KMS-11 (cell line): Measurements from ENCODE around the gene TBC1D9.

ENCODE experiments used
- H2AFZ ChIP-seq: fragments of 200-600 bp; sonication (generic); 2 replicates; pipeline ENCODE4 v1.6.1; 2016; ENCODE audit warnings: antibody characterized with exemption, mixed run types, low read depth
- H3K27ac ChIP-seq: fragments of 200-600 bp; sonication (generic); 2 replicates; pipeline ENCODE4 v1.6.1; 2016; ENCODE audit warnings: mild to moderate bottlenecking, mixed run types
- H3K27me3 ChIP-seq: fragments of 200-600 bp; sonication (generic); 2 replicates; pipeline ENCODE4 v1.6.1; 2017; ENCODE audit warnings: mild to moderate bottlenecking, low read depth, mixed run types, moderate library complexity; ENCODE audit not compliant: insufficient read depth
- H3K36me3 ChIP-seq: fragments of 200-600 bp; sonication (generic); 2 replicates; pipeline ENCODE4 v1.6.1; 2017; ENCODE audit warnings: mild to moderate bottlenecking, mixed run types; ENCODE audit not compliant: insufficient read depth
- H3K4me1 ChIP-seq: fragments of 200-600 bp; sonication (generic); 2 replicates; pipeline ENCODE4 v1.6.1; 2016; ENCODE audit warnings: mild to moderate bottlenecking, low read depth, mixed run types; ENCODE audit not compliant: poor library complexity, severe bottlenecking
- H3K4me2 ChIP-seq: fragments of 200-600 bp; sonication (generic); 2 replicates; pipeline ENCODE4 v1.7.0; 2016; ENCODE audit warnings: mild to moderate bottlenecking, mixed run types
- H3K4me3 ChIP-seq: fragments of 200-600 bp; sonication (generic); IDR thresholded peaks from 2 replicates; pipeline ENCODE4 v1.6.1; 2017; ENCODE audit warnings: low read depth, low read length, mixed read lengths; ENCODE audit not compliant: insufficient read depth
- H3K79me2 ChIP-seq: fragments of 200-600 bp; sonication (generic); 2 replicates; pipeline ENCODE4 v1.6.1; 2016; ENCODE audit warnings: low read depth, mixed run types; ENCODE audit not compliant: insufficient read depth
- H3K9ac ChIP-seq: fragments of 200-600 bp; sonication (generic); 2 replicates; pipeline ENCODE4 v1.6.1; 2016; ENCODE audit warnings: mild to moderate bottlenecking, mixed run types
- H4K20me1 ChIP-seq: fragments of 200-600 bp; sonication (generic); 2 replicates; pipeline ENCODE4 v1.6.1; 2016; ENCODE audit warnings: mild to moderate bottlenecking, mixed run types; ENCODE audit not compliant: insufficient read depth
- CTCF ChIP-seq: fragments of 200-600 bp; sonication (generic); conservative IDR thresholded peaks from 2 replicates; pipeline ENCODE4 v1.6.1; 2017; ENCODE audit warnings: low read depth, mild to moderate bottlenecking, antibody characterized with exemption, low read length, moderate library complexity, mixed read lengths

The TBC1D9 gene

GRCh38 chr4:140622333-140622958 lies 133.7 kb downstream of the TBC1D9 start:
- Histone ChIP-seq H3K4me2 (no peak overlapping the region), H3K4me3 (no peak overlapping the region), H4K20me1 (no peaks in the 10 kb centered on the region), H3K27me3 (no peaks in the 10 kb centered on the region), H3K79me2 (no peaks in the 10 kb centered on the region), H3K4me1 (peaks cover 7% of the 10 kb centered on the region), H2AFZ (no peak overlapping the region), H3K9ac (no peak overlapping the region), H3K27ac (no peak overlapping the region), H3K36me3 (no peaks in the 10 kb centered on the region)
- no peak for TF ChIP-seq CTCF

- Histone ChIP-seq H3K4me1 (no peaks in the 10 kb centered on the region), H3K4me2 (no peak overlapping the region), H4K20me1 (no peaks in the 10 kb centered on the region), H3K27me3 (no peaks in the 10 kb centered on the region), H2AFZ (no peak overlapping the region), H3K4me3 (no peak overlapping the region), H3K79me2 (no peaks in the 10 kb centered on the region), H3K36me3 (no peaks in the 10 kb centered on the region), H3K27ac (no peak overlapping the region), H3K9ac (no peak overlapping the region)
- TF ChIP-seq CTCF: no peak
Measured at GRCh38 chr4:140621161-140621560, 135.0 kb downstream of the TBC1D9 start.

- Histone ChIP-seq H4K20me1 (no peaks in the 10 kb centered on the region), H3K4me3 (no peak overlapping the region), H3K36me3 (no peaks in the 10 kb centered on the region), H2AFZ (no peak overlapping the region), H3K4me2 (no peak overlapping the region), H3K4me1 (no peaks in the 10 kb centered on the region), H3K9ac (no peak overlapping the region), H3K27ac (no peak overlapping the region), H3K27me3 (no peaks in the 10 kb centered on the region), H3K79me2 (no peaks in the 10 kb centered on the region)
- TF ChIP-seq CTCF: no peak
Measured at GRCh38 chr4:140617499-140618248, 138.5 kb downstream of the TBC1D9 start.

DNA sequence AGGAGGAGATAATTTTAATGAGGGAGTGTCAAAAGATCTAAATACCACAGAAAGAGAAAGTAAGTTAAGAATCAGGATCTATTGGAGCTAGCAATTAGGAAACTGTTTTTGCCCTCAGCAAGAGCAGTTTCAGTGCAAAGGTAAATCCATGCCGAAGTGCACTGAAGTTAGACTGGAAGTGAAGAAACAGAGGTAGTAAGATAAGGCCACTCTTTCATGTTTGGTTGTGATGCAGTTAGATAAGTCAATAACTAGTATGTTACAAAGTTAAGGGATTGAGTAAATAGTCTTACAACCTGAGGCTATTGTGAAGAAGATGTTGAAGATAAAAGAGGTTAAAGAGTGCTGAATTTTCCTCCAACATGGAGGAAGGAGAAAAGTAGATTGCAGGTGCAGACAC lies 140.7 kb downstream of the TBC1D9 start:
- no peak overlapping the region for H3K4me2 ChIP-seq
- no peaks in the 10 kb centered on the region for H4K20me1 ChIP-seq
- no peaks in the 10 kb centered on the region for H3K36me3 ChIP-seq
- no peak overlapping the region for H3K27ac ChIP-seq
- TF ChIP-seq CTCF: no peak
- H3K4me1 ChIP-seq: no peaks in the 10 kb centered on the region
- no peaks in the 10 kb centered on the region for H3K27me3 ChIP-seq
- H3K9ac ChIP-seq: no peak overlapping the region
- no peaks in the 10 kb centered on the region for H3K79me2 ChIP-seq
- no peak overlapping the region for H3K4me3 ChIP-seq
- H2AFZ ChIP-seq: no peak overlapping the region
